Measurements from ENCODE around the gene KCTD20. TPM values are rescaled to one million over a fixed set of nuclear protein-coding genes. Genes with fewer than 3 reads are reported as not detected.
A peak's percentile ranks its signal among the peaks of the same experiment; 100 is the strongest.

Gene KCTD20
- total RNA-seq, 2 experiments from 2014 or later: 48.0 to 51.0 TPM

DNA sequence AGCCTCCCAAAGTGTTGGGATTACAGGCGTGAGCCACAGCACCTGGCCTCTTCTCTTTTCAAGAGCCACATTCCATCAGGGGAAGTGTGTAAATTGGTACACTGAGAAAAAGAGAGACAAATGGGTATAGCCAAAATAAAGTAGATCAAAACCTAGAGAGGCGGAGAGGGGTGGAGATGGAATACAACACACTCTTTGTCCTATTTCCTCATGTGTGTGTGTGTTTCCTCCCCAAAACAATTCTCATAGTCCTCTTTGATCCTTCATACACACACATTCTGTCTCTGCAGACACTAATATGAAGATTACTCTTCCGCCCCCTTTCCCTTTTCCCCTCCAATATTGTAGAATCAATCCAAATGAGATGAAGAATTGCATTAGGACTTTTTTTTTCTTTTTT, 16.2 kb upstream of the KCTD20 start:
- Mint-ChIP-seq H3K4me1 (ENCODE audit: low read depth) (peaks cover 17% of the 10 kb centered on the region), H3K27ac (no peak overlapping the region), H3K36me3 (no peaks in the 10 kb centered on the region), H3K4me3 (no peak overlapping the region), H3K27me3 (no peaks in the 10 kb centered on the region), H3K9me3 (no peaks in the 10 kb centered on the region)
- ChIA-PET CTCF (no interaction called here), POLR2A (no interaction called here)
- intact Hi-C loops (cut with micrococcal nuclease): no loop called here
- DNase-seq: no peak

DNA sequence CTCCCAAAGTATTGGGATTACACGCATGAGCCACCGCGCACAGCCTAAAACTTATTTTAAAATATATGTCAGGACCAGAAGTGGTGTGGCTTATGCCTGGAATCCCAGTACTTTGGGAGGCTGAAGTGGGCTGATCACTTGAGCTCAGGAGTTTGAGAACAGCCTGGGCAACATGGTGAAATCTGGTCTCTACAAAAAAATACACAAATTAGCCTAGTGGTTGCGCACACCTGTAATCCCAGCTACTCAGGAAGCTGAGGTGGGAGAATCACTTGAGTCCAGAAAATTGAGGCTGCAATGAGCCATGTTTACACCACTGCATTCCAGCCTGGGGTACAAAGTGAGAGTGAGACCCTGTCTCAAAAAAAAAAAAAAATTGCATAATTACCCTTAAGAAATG, 13.9 kb upstream of the KCTD20 start:
- DNase-seq: no peak
- ChIA-PET CTCF (no interaction called here), POLR2A (no interaction called here)
- Mint-ChIP-seq H3K9me3 (no peaks in the 10 kb centered on the region), H3K4me3 (no peak overlapping the region), H3K36me3 (no peaks in the 10 kb centered on the region), H3K4me1 (ENCODE audit: low read depth) (peaks cover 10% of the 10 kb centered on the region), H3K27me3 (no peaks in the 10 kb centered on the region), H3K27ac (no peak overlapping the region)
- intact Hi-C loops (cut with micrococcal nuclease): no loop called here

DNA sequence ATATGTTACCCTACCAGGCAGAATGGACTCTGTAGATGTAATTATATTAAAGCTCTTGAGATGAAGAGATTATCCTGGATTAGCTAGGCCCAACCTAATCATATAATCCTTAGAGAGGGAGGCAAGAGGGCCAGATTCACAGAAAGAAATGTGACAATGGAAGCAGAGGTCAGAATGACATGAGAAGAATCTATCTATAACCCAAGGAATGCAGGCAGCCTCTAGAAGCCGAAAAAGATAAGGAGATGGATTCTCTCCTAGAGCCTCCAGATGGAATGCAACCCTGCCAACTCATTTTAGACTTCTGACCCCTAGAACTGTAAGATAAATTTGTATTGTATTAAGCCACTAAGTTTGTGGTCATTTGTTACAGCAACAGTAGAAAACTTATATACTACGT, 12.4 kb upstream of the KCTD20 start:
- H3K4me1 Mint-ChIP-seq (ENCODE audit: low read depth): peaks cover 7% of the 10 kb centered on the region
- no peaks in the 10 kb centered on the region for H3K9me3 Mint-ChIP-seq
- intact Hi-C loops (cut with micrococcal nuclease): no loop called here
- POLR2A ChIA-PET: interaction anchor here (0.5 kb wide), 1 partner anchor 172 kb away, joined by 7 read pairs; no protein-coding TSS in a partner anchor
- no peaks in the 10 kb centered on the region for H3K36me3 Mint-ChIP-seq
- no peak overlapping the region for H3K4me3 Mint-ChIP-seq
- no peaks in the 10 kb centered on the region for H3K27me3 Mint-ChIP-seq
- no peak overlapping the region for H3K27ac Mint-ChIP-seq
- no peak for DNase-seq
- CTCF ChIA-PET: no interaction called here

DNA sequence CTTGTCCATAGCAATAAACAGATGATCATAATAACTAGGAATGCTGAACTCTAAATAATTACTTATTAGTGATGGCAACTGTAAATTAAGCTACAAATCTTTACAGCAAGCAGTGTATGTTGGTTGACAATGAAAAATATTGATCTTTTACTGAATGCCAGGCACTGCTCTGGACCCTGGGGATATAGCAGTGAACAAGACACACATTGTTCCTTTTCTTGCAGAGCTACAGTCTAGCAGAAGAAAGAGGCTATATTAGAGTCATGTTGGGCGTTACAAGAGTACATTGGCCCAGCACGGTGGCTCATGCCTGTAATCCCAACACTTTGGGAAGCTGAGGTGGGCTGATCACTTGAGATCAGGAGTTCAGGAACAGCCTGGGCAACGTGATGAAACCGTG, 11.6 kb upstream of the KCTD20 start:
- Mint-ChIP-seq H3K27me3 (no peaks in the 10 kb centered on the region), H3K4me1 (ENCODE audit: low read depth) (peaks cover 8% of the 10 kb centered on the region), H3K9me3 (no peaks in the 10 kb centered on the region), H3K27ac (no peak overlapping the region), H3K4me3 (no peak overlapping the region), H3K36me3 (no peaks in the 10 kb centered on the region)
- intact Hi-C loops (cut with micrococcal nuclease): no loop called here
- CTCF ChIA-PET: no interaction called here
- POLR2A ChIA-PET: no interaction called here
- no peak for DNase-seq

DNA sequence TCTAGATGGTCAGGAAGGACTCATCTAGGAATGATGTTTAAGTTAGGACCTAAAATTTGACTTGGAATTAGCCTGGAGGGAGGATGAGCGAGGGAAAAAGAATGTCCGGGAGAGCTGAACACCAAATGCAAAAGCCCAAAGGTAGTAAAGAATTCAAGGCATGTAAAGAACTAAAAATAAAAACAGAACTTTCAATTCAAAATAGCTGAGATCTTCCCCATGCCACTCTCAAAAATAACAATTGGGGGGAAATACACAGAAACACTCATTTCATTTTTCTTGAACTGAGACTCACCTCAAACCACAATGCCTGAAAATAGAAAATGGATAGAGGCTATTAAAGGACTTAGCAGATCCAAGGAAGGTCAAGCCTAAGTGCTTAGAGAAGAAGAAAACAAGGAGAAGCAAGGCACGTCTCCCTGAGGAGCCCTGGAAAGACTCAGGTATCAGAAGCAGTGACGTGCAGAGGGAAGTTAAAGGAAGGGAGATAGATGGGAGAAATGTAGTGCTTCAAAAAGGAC, 10.6 kb upstream of the KCTD20 start:
- no peak for DNase-seq
- Mint-ChIP-seq H3K4me1 (ENCODE audit: low read depth) (peaks cover 13% of the 10 kb centered on the region), H3K27ac (no peak overlapping the region), H3K4me3 (no peak overlapping the region), H3K36me3 (no peaks in the 10 kb centered on the region), H3K27me3 (no peaks in the 10 kb centered on the region), H3K9me3 (no peaks in the 10 kb centered on the region)
- POLR2A ChIA-PET: no interaction called here
- CTCF ChIA-PET: interaction anchor here (0.6 to 1.3 kb wide), 2 partner anchors 9 to 143 kb away, joined by 3 to 5 read pairs; no protein-coding TSS in a partner anchor
- intact Hi-C loops (cut with micrococcal nuclease): no loop called here

DNA sequence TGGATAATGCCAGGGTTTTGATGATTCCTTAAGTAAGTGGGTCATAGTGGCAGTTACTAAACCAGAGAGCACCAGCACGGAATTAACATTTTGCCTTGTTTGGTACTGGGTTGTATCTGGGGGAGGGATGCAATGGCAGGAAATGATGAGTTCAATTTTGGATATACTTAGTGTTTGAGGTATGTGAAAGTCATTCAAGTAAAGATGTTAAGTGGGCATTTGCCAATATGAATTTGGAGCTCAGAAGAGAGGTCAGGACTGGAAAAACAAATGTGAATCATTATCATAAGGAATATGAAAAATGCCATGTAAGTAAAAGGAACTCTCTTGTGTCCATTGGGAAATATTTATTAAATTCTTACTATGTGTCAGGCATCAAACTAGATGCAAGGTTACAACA, 6.3 kb upstream of the KCTD20 start:
- H3K27ac Mint-ChIP-seq: peak overlapping the region; percentile 10
- ChIA-PET CTCF (no interaction called here), POLR2A (interaction anchor here (0.6 kb wide), 1 partner anchor 158 kb away, joined by 3 read pairs; the partner anchor contains the start of gene SRSF3)
- H3K27me3 Mint-ChIP-seq: no peaks in the 10 kb centered on the region
- H3K9me3 Mint-ChIP-seq: no peaks in the 10 kb centered on the region
- H3K4me3 Mint-ChIP-seq: no peak overlapping the region
- intact Hi-C loops (cut with micrococcal nuclease): no loop called here
- no peaks in the 10 kb centered on the region for H3K36me3 Mint-ChIP-seq
- peaks cover 19% of the 10 kb centered on the region for H3K4me1 Mint-ChIP-seq (ENCODE audit: low read depth)
- DNase-seq: no peak

DNA sequence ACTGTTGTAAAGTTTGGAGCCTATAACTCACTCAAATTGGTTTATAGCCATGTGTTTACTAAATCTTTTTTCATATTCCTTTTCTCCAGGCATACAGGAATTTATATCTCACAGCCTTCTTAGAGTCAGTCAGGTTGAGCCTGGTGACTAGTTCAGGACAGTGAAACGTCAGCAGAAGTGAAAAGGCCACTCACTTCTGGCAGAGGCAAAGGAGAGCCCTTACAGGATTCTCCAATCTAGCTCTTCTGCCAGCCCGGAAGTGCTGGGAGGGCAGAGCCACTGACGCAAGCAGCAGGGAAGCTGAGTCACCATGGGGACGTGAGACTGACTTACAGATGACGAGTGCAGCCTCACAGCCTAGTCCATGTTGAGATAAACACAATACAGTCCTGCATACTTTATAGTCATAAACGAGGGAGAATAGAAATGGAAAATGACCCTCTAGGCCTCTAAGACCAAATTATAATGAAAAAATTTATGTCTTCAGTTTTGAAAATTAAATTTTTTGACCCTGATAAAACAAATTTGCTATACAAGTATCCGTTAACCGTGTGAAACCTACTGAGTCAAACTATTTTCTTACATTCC, 1.4 kb upstream of the KCTD20 start:
- Mint-ChIP-seq H3K36me3 (peaks cover 8% of the 10 kb centered on the region), H3K27me3 (no peaks in the 10 kb centered on the region), H3K27ac (peak overlapping the region; percentile 91), H3K4me3 (peak overlapping the region; percentile 60), H3K9me3 (no peaks in the 10 kb centered on the region), H3K4me1 (ENCODE audit: low read depth) (peaks cover 32% of the 10 kb centered on the region)
- intact Hi-C loops (cut with micrococcal nuclease): loop anchor here (1.0 to 5.0 kb wide), 8 partner anchors 18 to 414 kb away; partner anchors contain the start of genes BRPF3, MAPK14 and STK38
- POLR2A ChIA-PET: interaction anchor here (1.0 to 1.5 kb wide), 3 partner anchors 18 to 159 kb away, joined by 3 to 7 read pairs (median 4); no protein-coding TSS in a partner anchor
- CTCF ChIA-PET: interaction anchor here (0.6 to 1.2 kb wide), 3 partner anchors 18 to 1685 kb away, joined by 3 to 5 read pairs (median 4); no protein-coding TSS in a partner anchor
- peak; percentile 95 for DNase-seq

DNA sequence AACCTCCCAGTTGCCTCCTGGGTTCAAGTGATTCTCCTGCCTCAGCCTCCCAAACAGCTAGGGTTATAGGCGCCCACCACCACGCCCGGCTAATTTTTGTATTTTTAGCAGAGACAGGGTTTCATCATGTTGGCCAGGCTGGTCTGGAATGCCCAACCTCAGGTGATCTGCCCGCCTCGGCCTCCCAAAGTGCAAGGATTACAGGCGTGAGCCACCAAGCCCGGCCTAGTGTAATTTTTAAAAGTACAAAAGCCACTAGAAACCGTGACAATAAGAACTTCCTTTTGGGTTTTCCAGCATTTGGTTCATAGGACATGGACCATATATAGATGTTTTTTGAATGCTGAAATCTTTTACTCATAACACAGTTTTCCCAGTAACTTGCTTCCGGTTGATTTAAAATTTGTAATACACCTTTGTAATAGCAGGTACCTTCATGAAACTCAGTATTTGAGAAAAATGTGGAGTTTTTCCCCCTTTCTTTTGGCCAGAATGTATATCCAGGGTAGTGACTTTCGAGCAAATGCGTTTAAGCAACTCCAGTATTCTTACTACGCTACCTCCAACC, 613 bp upstream of the KCTD20 start:
- Mint-ChIP-seq H3K27me3 (no peaks in the 10 kb centered on the region), H3K9me3 (no peaks in the 10 kb centered on the region), H3K36me3 (peaks cover 8% of the 10 kb centered on the region), H3K4me1 (ENCODE audit: low read depth) (peaks cover 34% of the 10 kb centered on the region), H3K4me3 (peak overlapping the region; percentile 97), H3K27ac (peak overlapping the region; percentile 97)
- CTCF ChIA-PET: interaction anchor here (0.7 to 1.2 kb wide), 2 partner anchors 19 to 311 kb away, joined by 3 to 5 read pairs; no protein-coding TSS in a partner anchor
- intact Hi-C loops (cut with micrococcal nuclease): loop anchor here (2.0 to 5.0 kb wide), 6 partner anchors 59 to 415 kb away; partner anchors contain the start of genes BRPF3, MAPK14 and SRSF3
- POLR2A ChIA-PET: interaction anchor here (1.2 to 1.5 kb wide), 2 partner anchors 156 to 158 kb away, joined by 3 to 4 read pairs; no protein-coding TSS in a partner anchor
- peak; percentile 15 for DNase-seq

DNA sequence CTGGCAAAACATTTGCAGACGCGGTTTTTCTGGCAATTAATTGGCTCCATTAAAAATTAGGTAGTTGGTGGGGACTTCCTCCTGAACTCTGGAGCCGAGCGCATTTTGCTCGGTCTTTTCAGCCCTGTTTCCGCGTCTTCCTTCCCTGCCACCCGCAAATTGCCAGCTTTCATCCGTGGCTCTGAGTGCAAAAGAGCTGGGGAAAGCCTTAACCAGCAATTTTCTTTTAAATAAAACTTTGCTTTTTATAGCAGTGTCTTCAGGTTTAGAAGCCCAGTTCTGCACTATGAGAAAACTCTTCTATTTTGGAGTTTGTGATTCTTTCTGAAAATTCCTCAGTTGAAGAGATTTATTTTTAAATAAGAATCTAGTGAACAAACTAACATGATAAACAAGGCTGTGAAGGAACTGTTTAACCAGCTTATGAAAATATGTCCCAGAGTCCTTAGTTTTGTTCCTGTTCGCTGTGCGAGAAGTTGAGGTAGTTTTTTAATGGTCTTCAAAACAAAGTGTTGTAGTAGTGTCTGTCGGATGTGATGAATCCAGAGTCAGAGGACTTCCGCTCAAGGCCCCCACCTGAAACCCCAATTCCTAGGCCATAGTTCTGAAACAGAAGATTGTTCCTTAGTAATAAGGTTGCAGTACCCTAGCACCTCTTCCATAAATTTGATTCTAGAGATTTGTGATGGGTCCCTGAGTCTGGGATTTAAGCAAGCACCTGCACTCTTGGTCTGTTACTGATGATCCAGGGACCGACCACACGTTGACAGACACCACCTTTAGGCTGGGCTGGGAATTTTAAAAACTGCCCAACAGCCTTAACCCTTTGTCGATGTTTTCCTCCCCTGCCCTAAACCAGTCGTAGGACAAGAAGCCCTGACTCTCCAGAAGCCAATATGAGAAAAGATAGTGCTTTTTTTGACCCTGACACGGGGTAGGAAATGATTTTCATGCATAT, 950 bp downstream of the KCTD20 start:
- H3K9me3 Mint-ChIP-seq: peaks cover 2% of the 10 kb centered on the region
- no peaks in the 10 kb centered on the region for H3K27me3 Mint-ChIP-seq
- peak; percentile 25 for DNase-seq
- H3K4me3 Mint-ChIP-seq: peak overlapping the region; percentile 97
- CTCF ChIA-PET: interaction anchor here (1.0 to 1.8 kb wide), 3 partner anchors 21 to 171 kb away, joined by 3 to 12 read pairs (median 4); no protein-coding TSS in a partner anchor
- intact Hi-C loops (cut with micrococcal nuclease): loop anchor here (2.0 to 5.0 kb wide), 6 partner anchors 61 to 416 kb away; partner anchors contain the start of genes BRPF3, MAPK14 and SRSF3
- peak overlapping the region; percentile 97 for H3K27ac Mint-ChIP-seq
- POLR2A ChIA-PET: interaction anchor here (0.6 to 1.5 kb wide), 5 partner anchors 21 to 235 kb away, joined by 3 to 5 read pairs (median 3); partner anchors contain the start of genes CDKN1A and SRSF3
- H3K4me1 Mint-ChIP-seq (ENCODE audit: low read depth): peaks cover 36% of the 10 kb centered on the region
- H3K36me3 Mint-ChIP-seq: peaks cover 18% of the 10 kb centered on the region

DNA sequence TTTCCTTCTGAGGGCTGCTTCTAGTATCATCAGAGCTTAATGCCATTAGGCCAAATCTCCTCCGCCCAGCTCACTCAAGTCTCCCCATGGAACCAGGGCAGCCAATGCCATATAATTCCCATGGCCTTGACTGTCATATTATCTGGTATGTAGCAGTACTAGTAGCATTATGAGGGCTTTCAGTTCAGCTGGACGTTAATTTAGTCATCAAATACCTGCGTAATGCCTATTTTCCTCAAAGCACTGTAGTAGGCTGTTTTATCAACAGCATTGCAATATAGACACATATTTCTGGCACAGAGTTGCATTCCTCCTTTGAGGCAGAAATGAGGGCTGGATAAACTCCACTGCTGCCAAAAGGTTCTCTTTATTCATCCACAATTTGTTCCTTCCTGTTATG, 1.7 kb downstream of the KCTD20 start:
- H3K27ac Mint-ChIP-seq: peak overlapping the region; percentile 97
- intact Hi-C loops (cut with micrococcal nuclease): loop anchor here (5.0 kb wide), 4 partner anchors 247 to 417 kb away; partner anchors contain the start of genes BRPF3 and MAPK14
- H3K36me3 Mint-ChIP-seq: peaks cover 25% of the 10 kb centered on the region
- H3K27me3 Mint-ChIP-seq: no peaks in the 10 kb centered on the region
- ChIA-PET POLR2A (interaction anchor here (1.0 kb wide), 1 partner anchor 149 kb away, joined by 3 read pairs; no protein-coding TSS in a partner anchor), CTCF (interaction anchor here (1.2 to 1.8 kb wide), 2 partner anchors 21 to 142 kb away, joined by 3 to 12 read pairs; no protein-coding TSS in a partner anchor)
- H3K4me1 Mint-ChIP-seq (ENCODE audit: low read depth): peaks cover 41% of the 10 kb centered on the region
- peaks cover 4% of the 10 kb centered on the region for H3K9me3 Mint-ChIP-seq
- DNase-seq: no peak
- peak overlapping the region; percentile 97 for H3K4me3 Mint-ChIP-seq

DNA sequence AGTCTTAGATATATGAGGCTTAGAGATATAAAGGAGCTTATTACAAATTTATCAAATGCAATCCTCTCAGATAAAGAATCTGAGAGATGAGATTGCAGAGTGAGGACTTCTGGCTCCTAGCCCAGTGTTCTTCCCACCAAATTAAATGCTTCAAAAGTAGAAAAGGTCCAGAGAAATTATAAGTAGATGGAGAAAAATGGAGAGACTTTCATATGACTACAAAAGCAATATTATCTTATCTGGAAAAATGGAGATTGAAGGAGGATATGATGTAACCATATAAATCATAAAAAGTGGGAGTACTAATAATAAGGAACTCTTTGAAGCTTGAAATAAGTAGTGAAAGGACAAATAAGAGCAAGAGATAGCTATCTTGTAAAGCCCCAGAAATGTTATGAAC, 2.8 kb downstream of the KCTD20 start:
- no peak for DNase-seq
- POLR2A ChIA-PET: interaction anchor here (1.0 kb wide), 1 partner anchor 22 kb away, joined by 3 read pairs; no protein-coding TSS in a partner anchor
- Mint-ChIP-seq H3K9me3 (peaks cover 4% of the 10 kb centered on the region), H3K4me3 (peak overlapping the region; percentile 11), H3K36me3 (peaks cover 27% of the 10 kb centered on the region), H3K27ac (peak overlapping the region; percentile 11), H3K4me1 (ENCODE audit: low read depth) (peaks cover 50% of the 10 kb centered on the region), H3K27me3 (no peaks in the 10 kb centered on the region)
- intact Hi-C loops (cut with micrococcal nuclease): no loop called here
- CTCF ChIA-PET: no interaction called here
